Ovary (tissue), 3 donors: Measurements from ENCODE around the gene C16orf86.

Experiments used
- EP300 ChIP-seq: sonication (generic); formaldehyde crosslinking; IDR thresholded peaks from one replicate; pipeline ENCODE4 v1.6.1; 2017; ENCODE audit warnings: antibody characterized with exemption
- POLR2A ChIP-seq: fragments of 450-650 bp; IDR thresholded peaks from one replicate; pipeline ENCODE4 v1.6.1; 2017; ENCODE audit warnings: antibody characterized with exemption, mild to moderate bottlenecking, moderate library complexity
- TF ChIP-seq, protein P1 (sequence below), 3 donors: fragments of 450-650 bp in 2 of 3; fragments of 200-600 bp in 1 of 3; IDR thresholded peaks; one replicate each; pipeline versions ENCODE4 v1.5.1 to v1.8.0; 2016 to 2022; ENCODE audit warnings: antibody characterized with exemption in 3 of 3, mild to moderate bottlenecking in 1 of 3
- donor health status: DM: no; HTN: no; CAD: no.

- TF ChIP-seq, protein P1, sequence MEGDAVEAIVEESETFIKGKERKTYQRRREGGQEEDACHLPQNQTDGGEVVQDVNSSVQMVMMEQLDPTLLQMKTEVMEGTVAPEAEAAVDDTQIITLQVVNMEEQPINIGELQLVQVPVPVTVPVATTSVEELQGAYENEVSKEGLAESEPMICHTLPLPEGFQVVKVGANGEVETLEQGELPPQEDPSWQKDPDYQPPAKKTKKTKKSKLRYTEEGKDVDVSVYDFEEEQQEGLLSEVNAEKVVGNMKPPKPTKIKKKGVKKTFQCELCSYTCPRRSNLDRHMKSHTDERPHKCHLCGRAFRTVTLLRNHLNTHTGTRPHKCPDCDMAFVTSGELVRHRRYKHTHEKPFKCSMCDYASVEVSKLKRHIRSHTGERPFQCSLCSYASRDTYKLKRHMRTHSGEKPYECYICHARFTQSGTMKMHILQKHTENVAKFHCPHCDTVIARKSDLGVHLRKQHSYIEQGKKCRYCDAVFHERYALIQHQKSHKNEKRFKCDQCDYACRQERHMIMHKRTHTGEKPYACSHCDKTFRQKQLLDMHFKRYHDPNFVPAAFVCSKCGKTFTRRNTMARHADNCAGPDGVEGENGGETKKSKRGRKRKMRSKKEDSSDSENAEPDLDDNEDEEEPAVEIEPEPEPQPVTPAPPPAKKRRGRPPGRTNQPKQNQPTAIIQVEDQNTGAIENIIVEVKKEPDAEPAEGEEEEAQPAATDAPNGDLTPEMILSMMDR (IDR thresholded peaks at IDR 0.05) = no peak
- TF ChIP-seq POLR2A (no peak), EP300 (no peak)
Measured at GRCh38 chr16:67651039-67651438, 15.6 kb upstream of the C16orf86 start.
